ENCODE data around the gene BRIP1. TPM values are rescaled to one million over a fixed set of nuclear protein-coding genes. Genes with fewer than 3 reads are reported as not detected.

BRIP1 gene
- total and polyA plus RNA-seq, 4 donors, result 0.21 to 4.3 (median 0.82) TPM

DNA sequence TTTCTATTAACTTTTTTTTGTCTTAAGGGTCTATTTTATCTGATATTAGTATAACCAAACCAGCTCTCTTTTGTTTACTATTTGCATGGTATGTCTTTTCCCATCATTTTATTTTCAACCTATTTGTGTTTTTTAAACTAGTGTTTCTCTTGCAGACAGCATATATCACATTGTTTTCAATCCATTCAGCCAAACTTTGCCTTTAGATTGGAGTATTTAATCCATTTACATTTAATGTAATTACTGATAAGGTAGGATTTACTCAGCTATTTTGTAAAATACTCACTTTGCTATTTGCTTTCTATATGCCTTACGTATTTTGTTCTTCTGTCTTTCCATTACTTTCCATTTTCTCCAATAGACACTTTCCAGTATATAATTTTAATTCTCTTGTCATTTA lies 164.3 kb downstream of the BRIP1 start:
- DNase-seq (no peak), ATAC-seq (ENCODE audit: insufficient read depth, low FRiP score) (no peak)
- 100% methylated on average over 1 of the region's 1 CpG for WGBS, 2 donors
- Histone ChIP-seq H3K4me3 (no peak overlapping the region), H3K36me3 (ENCODE audit: control insufficient read depth in 4 of 4, insufficient read depth in 4 of 4, low read length in 4 of 4) (peaks cover 0 to 7% (median 0%) of the 10 kb centered on the region in 4 donors), H3K9ac (ENCODE audit: insufficient read depth in 1 of 2, low read length in 2 of 2) (no peak overlapping the region), H3K27me3 (ENCODE audit: control insufficient read depth in 3 of 3, insufficient read depth in 3 of 3, low read length in 2 of 3) (no peaks in the 10 kb centered on the region), H3K9me3 (ENCODE audit: control insufficient read depth in 4 of 4, insufficient read depth in 3 of 4, low read length in 3 of 4) (peaks cover 6 to 29% (median 7%) of the 10 kb centered on the region in 4 donors), H3K4me1 (ENCODE audit: control insufficient read depth in 5 of 5, insufficient read depth in 5 of 5, low read length in 5 of 5) (no peaks in the 10 kb centered on the region), H3K27ac (ENCODE audit: low read depth in 1 of 2, low read length in 1 of 2) (no peak overlapping the region)
- TF ChIP-seq, protein P1, sequence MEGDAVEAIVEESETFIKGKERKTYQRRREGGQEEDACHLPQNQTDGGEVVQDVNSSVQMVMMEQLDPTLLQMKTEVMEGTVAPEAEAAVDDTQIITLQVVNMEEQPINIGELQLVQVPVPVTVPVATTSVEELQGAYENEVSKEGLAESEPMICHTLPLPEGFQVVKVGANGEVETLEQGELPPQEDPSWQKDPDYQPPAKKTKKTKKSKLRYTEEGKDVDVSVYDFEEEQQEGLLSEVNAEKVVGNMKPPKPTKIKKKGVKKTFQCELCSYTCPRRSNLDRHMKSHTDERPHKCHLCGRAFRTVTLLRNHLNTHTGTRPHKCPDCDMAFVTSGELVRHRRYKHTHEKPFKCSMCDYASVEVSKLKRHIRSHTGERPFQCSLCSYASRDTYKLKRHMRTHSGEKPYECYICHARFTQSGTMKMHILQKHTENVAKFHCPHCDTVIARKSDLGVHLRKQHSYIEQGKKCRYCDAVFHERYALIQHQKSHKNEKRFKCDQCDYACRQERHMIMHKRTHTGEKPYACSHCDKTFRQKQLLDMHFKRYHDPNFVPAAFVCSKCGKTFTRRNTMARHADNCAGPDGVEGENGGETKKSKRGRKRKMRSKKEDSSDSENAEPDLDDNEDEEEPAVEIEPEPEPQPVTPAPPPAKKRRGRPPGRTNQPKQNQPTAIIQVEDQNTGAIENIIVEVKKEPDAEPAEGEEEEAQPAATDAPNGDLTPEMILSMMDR (IDR thresholded peaks at IDR 0.05; ENCODE audit: control extremely low read depth, extremely low read depth), result no peak

GRCh38 chr17:61698244-61698643 lies 165.1 kb downstream of the BRIP1 start:
- H3K27ac ChIP-seq (ENCODE audit: low read depth in 1 of 2, low read length in 1 of 2), result no peak overlapping the region
- H3K9ac ChIP-seq (ENCODE audit: insufficient read depth in 1 of 2, low read length in 2 of 2), result no peak overlapping the region
- 97 to 98% methylated on average over 2 of the region's 2 CpGs for WGBS, 2 donors
- H3K9me3 ChIP-seq (ENCODE audit: control insufficient read depth in 4 of 4, insufficient read depth in 3 of 4, low read length in 3 of 4), result peaks cover 6 to 24% (median 7%) of the 10 kb centered on the region in 4 donors
- H3K36me3 ChIP-seq (ENCODE audit: control insufficient read depth in 4 of 4, insufficient read depth in 4 of 4, low read length in 4 of 4), result peaks cover 0 to 7% (median 0%) of the 10 kb centered on the region in 4 donors
- no peak for DNase-seq
- no peaks in the 10 kb centered on the region for H3K27me3 ChIP-seq (ENCODE audit: control insufficient read depth in 3 of 3, insufficient read depth in 3 of 3, low read length in 2 of 3)
- no peak overlapping the region for H3K4me3 ChIP-seq
- TF ChIP-seq, protein P1 (IDR thresholded peaks at IDR 0.05; ENCODE audit: control extremely low read depth, extremely low read depth), result no peak
- no peak for ATAC-seq (ENCODE audit: insufficient read depth, low FRiP score)
- H3K4me1 ChIP-seq (ENCODE audit: control insufficient read depth in 5 of 5, insufficient read depth in 5 of 5, low read length in 5 of 5), result no peaks in the 10 kb centered on the region

GRCh38 chr17:61695779-61696337 lies 167.5 kb downstream of the BRIP1 start:
- Histone ChIP-seq H3K4me3 (no peak overlapping the region), H3K9ac (ENCODE audit: insufficient read depth in 1 of 2, low read length in 2 of 2) (no peak overlapping the region), H3K27me3 (ENCODE audit: control insufficient read depth in 3 of 3, insufficient read depth in 3 of 3, low read length in 2 of 3) (no peaks in the 10 kb centered on the region), H3K4me1 (ENCODE audit: control insufficient read depth in 5 of 5, insufficient read depth in 5 of 5, low read length in 5 of 5) (no peaks in the 10 kb centered on the region), H3K36me3 (ENCODE audit: control insufficient read depth in 4 of 4, insufficient read depth in 4 of 4, low read length in 4 of 4) (peaks cover 0 to 7% (median 0%) of the 10 kb centered on the region in 4 donors), H3K27ac (ENCODE audit: low read depth in 1 of 2, low read length in 1 of 2) (no peak overlapping the region), H3K9me3 (ENCODE audit: control insufficient read depth in 4 of 4, insufficient read depth in 3 of 4, low read length in 3 of 4) (peaks cover 2 to 11% (median 6%) of the 10 kb centered on the region in 4 donors)
- ATAC-seq (ENCODE audit: insufficient read depth, low FRiP score) (no peak), DNase-seq (no peak)
- TF ChIP-seq, protein P1 (IDR thresholded peaks at IDR 0.05; ENCODE audit: control extremely low read depth, extremely low read depth), result no peak
- WGBS, 2 donors, result 96 to 100% methylated on average over 2 of the region's 2 CpGs

DNA sequence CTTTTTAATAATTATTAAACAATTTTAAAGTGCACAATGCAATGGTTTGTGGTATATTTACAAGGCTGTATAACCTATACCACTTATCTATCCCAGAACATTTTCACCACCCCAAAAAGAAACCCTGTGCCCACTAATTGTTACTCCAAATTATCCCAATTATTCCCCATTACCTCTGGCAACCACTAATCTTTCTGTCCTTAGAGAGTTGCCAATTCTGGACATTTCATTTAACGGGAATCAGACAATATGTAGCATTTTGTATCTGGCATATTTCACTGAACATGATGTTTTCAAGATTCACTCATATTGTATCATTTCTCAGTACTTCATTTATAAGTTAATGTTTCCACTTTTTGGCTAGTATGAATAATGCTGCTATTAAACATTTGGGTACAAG lies 169.2 kb downstream of the BRIP1 start:
- no peaks in the 10 kb centered on the region for H3K27me3 ChIP-seq (ENCODE audit: control insufficient read depth in 3 of 3, insufficient read depth in 3 of 3, low read length in 2 of 3)
- H3K9me3 ChIP-seq (ENCODE audit: control insufficient read depth in 4 of 4, insufficient read depth in 3 of 4, low read length in 3 of 4), result peaks cover 0 to 3% (median 1%) of the 10 kb centered on the region in 4 donors
- ATAC-seq (ENCODE audit: insufficient read depth, low FRiP score), result no peak
- WGBS, 2 donors, result 91 to 97% methylated on average over 1 of the region's 1 CpG
- no peak overlapping the region for H3K4me3 ChIP-seq
- TF ChIP-seq, protein P1 (IDR thresholded peaks at IDR 0.05; ENCODE audit: control extremely low read depth, extremely low read depth), result no peak
- no peak for DNase-seq
- no peak overlapping the region for H3K27ac ChIP-seq (ENCODE audit: low read depth in 1 of 2, low read length in 1 of 2)
- no peaks in the 10 kb centered on the region for H3K36me3 ChIP-seq (ENCODE audit: control insufficient read depth in 4 of 4, insufficient read depth in 4 of 4, low read length in 4 of 4)
- H3K4me1 ChIP-seq (ENCODE audit: control insufficient read depth in 5 of 5, insufficient read depth in 5 of 5, low read length in 5 of 5), result no peaks in the 10 kb centered on the region
- no peak overlapping the region for H3K9ac ChIP-seq (ENCODE audit: insufficient read depth in 1 of 2, low read length in 2 of 2)

All from lung (tissue), 12 donors.